ENCODE measurements around the gene FXYD7.
A peak's percentile ranks its signal among the peaks of the same experiment; 100 is the strongest.
"Not testable (repeated sequence)": the region's sequence is repeated elsewhere in the genome, so short reads cannot be mapped to it uniquely, and the experiment has no call there.

FXYD7 gene

GRCh38 chr19:35128398-35129057, 14.5 kb upstream of the FXYD7 start:
- Histone ChIP-seq H3K9ac (ENCODE audit: low read depth, low read length) (no peak overlapping the region), H3K36me3 (ENCODE audit: insufficient read depth, low read length) (no peaks in the 10 kb centered on the region; the same call in 1 of the 2 replicates), H3K9me3 (ENCODE audit: control insufficient read depth, insufficient read depth, low read length) (no peaks in the 10 kb centered on the region), H3K4me1 (ENCODE audit: insufficient read depth, low read length) (peaks cover 5% of the 10 kb centered on the region; the same call in 1 of the 2 replicates)

DNA sequence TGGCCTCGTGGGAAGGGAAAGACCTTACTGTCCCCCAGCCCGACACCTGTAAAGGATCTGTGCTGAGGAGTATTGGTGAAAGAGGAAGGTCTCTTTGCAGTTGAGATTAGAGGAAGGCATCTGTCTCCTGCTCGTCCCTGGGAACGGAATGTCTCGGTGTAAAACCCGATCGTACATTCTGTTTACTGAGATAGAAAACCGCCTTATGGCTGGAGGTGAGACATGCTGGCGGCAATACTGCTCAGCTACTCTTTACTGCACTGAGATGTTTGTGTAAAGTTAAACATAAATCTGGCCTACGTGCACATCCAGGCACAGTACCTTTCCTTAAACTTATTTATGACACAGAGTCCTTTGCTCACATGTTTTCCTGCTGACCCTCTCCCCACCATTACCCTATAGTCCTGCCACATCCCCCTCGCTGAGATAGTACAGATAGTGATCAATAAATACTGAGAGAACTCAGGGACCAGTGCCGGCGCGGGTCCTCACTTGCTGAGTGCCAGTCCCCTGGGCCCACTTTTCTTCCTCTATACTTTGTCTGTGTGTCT, 13.3 kb upstream of the FXYD7 start:
- H3K36me3 ChIP-seq (ENCODE audit: insufficient read depth, low read length), result not testable (repeated sequence)

GRCh38 chr19:35130761-35131720, 12.0 kb upstream of the FXYD7 start:
- no peaks in the 10 kb centered on the region; the same call in 1 of the 2 replicates for H3K36me3 ChIP-seq (ENCODE audit: insufficient read depth, low read length)
- H3K9me3 ChIP-seq (ENCODE audit: control insufficient read depth, insufficient read depth, low read length), result no peaks in the 10 kb centered on the region
- no peak overlapping the region for H3K9ac ChIP-seq (ENCODE audit: low read depth, low read length)
- peaks cover 7% of the 10 kb centered on the region for H3K4me1 ChIP-seq (ENCODE audit: insufficient read depth, low read length)

More for the DNA sequence above, 13.3 kb upstream of the FXYD7 start:
- not testable (repeated sequence) for H3K9ac ChIP-seq (ENCODE audit: low read depth, low read length); H3K9me3 ChIP-seq (ENCODE audit: control insufficient read depth, insufficient read depth, low read length); H3K4me1 ChIP-seq (ENCODE audit: insufficient read depth, low read length)

- peaks cover 7% of the 10 kb centered on the region for H3K4me1 ChIP-seq (ENCODE audit: insufficient read depth, low read length)
- no peak overlapping the region for H3K9ac ChIP-seq (ENCODE audit: low read depth, low read length)
- H3K9me3 ChIP-seq (ENCODE audit: control insufficient read depth, insufficient read depth, low read length), result no peaks in the 10 kb centered on the region
- no peaks in the 10 kb centered on the region; the same call in 1 of the 2 replicates for H3K36me3 ChIP-seq (ENCODE audit: insufficient read depth, low read length)
These were observed 10.8 kb upstream of the FXYD7 start for GRCh38 chr19:35132254-35132653.

DNA sequence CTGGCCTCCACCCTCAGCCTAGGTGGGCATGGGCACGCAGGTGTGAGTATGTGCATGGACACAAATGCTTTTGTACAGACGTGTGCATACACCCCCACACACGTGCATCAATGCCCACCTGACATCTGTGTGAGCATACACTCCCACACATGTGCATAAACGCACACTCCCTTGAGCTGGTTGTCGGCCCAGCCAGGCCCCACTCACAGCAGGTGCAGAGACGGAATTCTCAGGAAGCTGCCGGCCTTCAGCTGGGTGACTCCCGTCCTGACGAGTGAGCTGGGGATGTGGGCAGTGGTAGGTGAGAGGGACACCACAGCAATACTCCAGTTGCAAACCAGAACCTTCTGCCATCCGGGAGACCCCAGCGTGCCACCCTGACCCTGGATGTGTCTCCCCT, 9.2 kb upstream of the FXYD7 start:
- Histone ChIP-seq H3K4me1 (ENCODE audit: insufficient read depth, low read length) (peaks cover 8% of the 10 kb centered on the region), H3K9ac (ENCODE audit: low read depth, low read length) (no peak overlapping the region), H3K36me3 (ENCODE audit: insufficient read depth, low read length) (no peaks in the 10 kb centered on the region; the same call in 1 of the 2 replicates), H3K9me3 (ENCODE audit: control insufficient read depth, insufficient read depth, low read length) (no peaks in the 10 kb centered on the region)

DNA sequence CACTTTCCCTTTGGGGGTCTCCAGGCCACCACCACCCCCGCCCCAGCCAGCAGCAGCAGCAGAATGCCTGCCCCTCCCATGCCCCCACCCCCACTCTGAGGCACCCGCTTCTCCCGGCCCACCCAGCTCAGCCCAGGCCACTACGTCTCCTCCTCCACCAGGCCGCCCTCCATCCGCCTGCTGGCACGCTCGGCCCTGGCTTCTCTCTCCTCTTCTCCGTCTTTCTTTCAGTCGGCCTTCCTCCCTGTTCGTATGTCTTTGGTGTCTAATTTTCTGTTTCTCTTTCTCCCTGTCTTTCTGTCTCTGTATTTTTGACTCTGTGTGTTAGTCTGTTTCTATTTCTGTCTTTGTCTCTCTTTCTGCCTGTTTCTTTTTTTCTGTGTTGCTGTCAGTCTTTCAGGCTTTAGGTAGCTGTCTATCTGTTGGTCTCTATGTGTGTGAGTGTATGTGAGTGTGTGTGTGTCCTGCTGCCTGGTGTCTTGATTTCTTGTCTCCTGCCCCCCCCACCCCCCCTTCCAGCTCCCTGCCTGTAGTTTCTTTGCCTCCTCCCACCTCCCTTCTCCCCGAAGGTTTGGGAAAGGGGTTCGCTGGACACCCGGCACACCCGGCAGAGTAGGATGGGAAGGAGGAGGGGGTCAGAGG, 8.3 kb upstream of the FXYD7 start, which contains the start of gene LGI4:
Gene LGI4, minus strand, starts transcription at position 459 of the 642 bp plus-strand sequence. Its CDS starts 379 bp downstream, at position 80.
- Histone ChIP-seq H3K9me3 (ENCODE audit: control insufficient read depth, insufficient read depth, low read length) (no peaks in the 10 kb centered on the region), H3K4me1 (ENCODE audit: insufficient read depth, low read length) (peaks cover 17% of the 10 kb centered on the region), H3K9ac (ENCODE audit: low read depth, low read length) (peak within 1 kb of the TSS; percentile 29; the same call in 1 of the 2 replicates), H3K36me3 (ENCODE audit: insufficient read depth, low read length) (no peaks in the 10 kb centered on the region; the same call in 1 of the 2 replicates)

- H3K36me3 ChIP-seq (ENCODE audit: insufficient read depth, low read length), result no peaks in the 10 kb centered on the region; the same call in 1 of the 2 replicates
- no peaks in the 10 kb centered on the region for H3K9me3 ChIP-seq (ENCODE audit: control insufficient read depth, insufficient read depth, low read length)
- H3K9ac ChIP-seq (ENCODE audit: low read depth, low read length), result peak overlapping the region; percentile 29; the same call in 1 of the 2 replicates
- H3K4me1 ChIP-seq (ENCODE audit: insufficient read depth, low read length), result peaks cover 18% of the 10 kb centered on the region
These were observed 7.6 kb upstream of the FXYD7 start for GRCh38 chr19:35135389-35135909.

DNA sequence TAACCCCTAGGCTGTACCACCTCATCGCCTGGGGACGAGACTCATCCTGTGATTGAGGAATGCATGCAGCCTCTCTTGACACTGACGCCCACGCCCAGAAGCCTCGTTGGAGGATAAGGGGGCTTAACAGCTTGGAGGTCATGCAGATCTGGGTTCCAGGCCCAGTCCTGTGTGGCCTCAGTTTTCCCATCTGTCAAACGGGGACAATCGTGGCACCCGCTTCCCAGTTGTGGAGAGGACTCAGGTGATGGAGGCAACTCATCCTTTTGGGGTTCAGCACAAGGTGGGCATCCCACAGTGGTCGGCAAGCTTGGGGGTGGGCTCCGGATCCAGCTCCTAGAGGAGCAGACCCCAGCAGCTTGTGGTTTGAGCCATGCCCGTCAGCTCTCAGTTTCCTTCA, 6.8 kb upstream of the FXYD7 start:
- Histone ChIP-seq H3K4me1 (ENCODE audit: insufficient read depth, low read length) (peaks cover 23% of the 10 kb centered on the region), H3K9ac (ENCODE audit: low read depth, low read length) (no peak overlapping the region), H3K9me3 (ENCODE audit: control insufficient read depth, insufficient read depth, low read length) (no peaks in the 10 kb centered on the region), H3K36me3 (ENCODE audit: insufficient read depth, low read length) (no peaks in the 10 kb centered on the region)

DNA sequence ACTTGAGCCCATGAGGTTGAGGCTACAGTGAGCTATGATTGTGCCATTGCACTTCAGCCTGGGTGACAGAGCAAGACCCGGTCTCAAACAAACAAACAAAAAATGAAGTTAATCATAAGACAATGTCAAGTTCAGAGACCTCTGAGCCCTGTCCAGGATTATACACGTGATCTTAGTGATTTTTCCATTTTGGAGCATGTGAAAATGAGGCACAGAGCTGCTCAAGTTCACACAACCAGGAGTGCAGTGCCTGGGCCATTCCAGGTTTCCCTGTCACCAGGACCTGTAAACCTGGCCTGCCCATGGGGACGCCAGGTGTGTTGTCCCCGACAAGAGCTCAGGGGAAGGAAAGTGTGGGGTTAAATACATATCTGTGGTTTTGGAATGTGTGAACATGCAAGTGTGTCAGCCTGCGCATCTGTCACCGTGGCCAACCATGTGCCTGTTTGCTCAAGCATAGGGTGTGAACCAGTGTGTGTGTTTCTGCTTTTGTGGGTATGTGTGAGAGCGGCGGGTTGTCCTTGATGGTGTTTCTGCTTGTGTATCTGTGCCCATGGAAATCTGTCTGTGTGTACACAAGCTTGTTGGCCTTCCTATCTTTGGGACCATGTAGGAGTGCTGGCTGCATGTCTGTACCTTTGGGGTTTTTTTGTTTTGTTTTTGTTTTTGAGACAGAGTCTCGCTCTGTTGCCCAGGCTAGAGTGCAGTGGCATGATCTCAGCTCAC, 5.9 kb upstream of the FXYD7 start:
- H3K9ac ChIP-seq (ENCODE audit: low read depth, low read length), result no peak overlapping the region
- no peaks in the 10 kb centered on the region for H3K36me3 ChIP-seq (ENCODE audit: insufficient read depth, low read length)
- no peaks in the 10 kb centered on the region for H3K9me3 ChIP-seq (ENCODE audit: control insufficient read depth, insufficient read depth, low read length)
- H3K4me1 ChIP-seq (ENCODE audit: insufficient read depth, low read length), result peaks cover 26% of the 10 kb centered on the region

- Histone ChIP-seq H3K4me1 (ENCODE audit: insufficient read depth, low read length) (peaks cover 26% of the 10 kb centered on the region), H3K36me3 (ENCODE audit: insufficient read depth, low read length) (no peaks in the 10 kb centered on the region), H3K9ac (ENCODE audit: low read depth, low read length) (no peak within 1 kb of the TSS), H3K9me3 (ENCODE audit: control insufficient read depth, insufficient read depth, low read length) (no peaks in the 10 kb centered on the region)
These were observed 4.7 kb upstream of the FXYD7 start, which contains the start of gene FXYD1 for GRCh38 chr19:35138305-35138892. TSS of gene FXYD1 (plus strand) at chr19:35138824. CDS start at chr19:35140080, 1,256 bp downstream.

DNA sequence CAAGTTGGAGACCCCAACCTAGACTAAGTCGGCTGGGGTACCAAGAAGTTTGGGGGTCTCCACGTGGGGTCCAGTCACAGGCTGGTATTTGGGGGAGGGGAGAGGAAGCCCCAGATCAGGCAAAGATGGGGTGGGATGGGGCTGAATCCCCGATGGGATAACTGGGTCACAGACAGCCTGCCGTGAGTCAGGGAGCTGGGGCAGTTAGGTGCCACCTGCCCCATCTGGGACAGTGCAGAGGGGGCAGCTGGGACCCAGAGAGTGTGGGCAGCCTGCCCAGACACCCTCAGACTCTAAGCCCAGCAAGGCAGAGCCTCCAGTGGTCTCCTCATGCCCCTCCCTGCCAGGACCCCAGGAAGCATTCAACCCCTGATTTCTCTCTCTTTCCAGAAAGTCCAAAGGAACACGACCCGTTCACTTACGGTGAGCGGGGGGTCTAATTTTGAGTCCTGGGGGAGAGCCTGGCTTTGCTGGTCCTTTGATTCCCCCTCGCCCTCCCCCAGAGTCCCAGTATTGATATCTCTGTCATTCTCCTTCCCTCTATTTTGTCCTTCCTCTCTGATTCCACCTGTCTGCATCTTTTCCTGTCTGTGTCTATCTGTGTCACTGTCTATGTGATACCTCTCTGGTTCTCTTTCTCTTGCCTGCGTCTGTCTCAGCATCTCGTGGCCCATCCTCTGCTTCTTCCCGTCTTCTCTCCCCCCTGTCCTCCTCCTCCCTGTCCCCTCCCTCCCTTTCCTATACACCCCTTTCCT, 2.7 kb upstream of the FXYD7 start:
- Histone ChIP-seq H3K9ac (ENCODE audit: low read depth, low read length) (peak overlapping the region; percentile 35; the same call in 1 of the 2 replicates), H3K9me3 (ENCODE audit: control insufficient read depth, insufficient read depth, low read length) (no peaks in the 10 kb centered on the region), H3K4me1 (ENCODE audit: insufficient read depth, low read length) (peaks cover 28% of the 10 kb centered on the region), H3K36me3 (ENCODE audit: insufficient read depth, low read length) (no peaks in the 10 kb centered on the region)

GRCh38 chr19:35140962-35141836, 1.9 kb upstream of the FXYD7 start:
- H3K9me3 ChIP-seq (ENCODE audit: control insufficient read depth, insufficient read depth, low read length), result no peaks in the 10 kb centered on the region
- peaks cover 25% of the 10 kb centered on the region for H3K4me1 ChIP-seq (ENCODE audit: insufficient read depth, low read length)
- H3K9ac ChIP-seq (ENCODE audit: low read depth, low read length), result peak overlapping the region; percentile 65
- H3K36me3 ChIP-seq (ENCODE audit: insufficient read depth, low read length), result no peaks in the 10 kb centered on the region
